NCI-H460 (cell line): ENCODE measurements around the gene CLMN. TPM values are rescaled to one million over a fixed set of nuclear protein-coding genes. Genes with fewer than 3 reads are reported as not detected.
A peak's percentile ranks its signal among the peaks of the same experiment; 100 is the strongest.

Experiments
- DNase-seq: peaks from one replicate; pipeline ENCODE4 v3.0.0-alpha.2; 2016; ENCODE audit warnings: low read depth; ENCODE audit errors: extremely low read depth
- total RNA-seq: library from RNA; depleted of rRNA; stranded (reverse); fragments of >200 nt; shearing (Covaris generic); gene quantifications from 2 replicates; pipeline ENCODE4 v1.2.3, GENCODE V29; 2014

The CLMN gene
- total RNA-seq, 1 experiment from 2014 or later: 9.0 TPM

DNA sequence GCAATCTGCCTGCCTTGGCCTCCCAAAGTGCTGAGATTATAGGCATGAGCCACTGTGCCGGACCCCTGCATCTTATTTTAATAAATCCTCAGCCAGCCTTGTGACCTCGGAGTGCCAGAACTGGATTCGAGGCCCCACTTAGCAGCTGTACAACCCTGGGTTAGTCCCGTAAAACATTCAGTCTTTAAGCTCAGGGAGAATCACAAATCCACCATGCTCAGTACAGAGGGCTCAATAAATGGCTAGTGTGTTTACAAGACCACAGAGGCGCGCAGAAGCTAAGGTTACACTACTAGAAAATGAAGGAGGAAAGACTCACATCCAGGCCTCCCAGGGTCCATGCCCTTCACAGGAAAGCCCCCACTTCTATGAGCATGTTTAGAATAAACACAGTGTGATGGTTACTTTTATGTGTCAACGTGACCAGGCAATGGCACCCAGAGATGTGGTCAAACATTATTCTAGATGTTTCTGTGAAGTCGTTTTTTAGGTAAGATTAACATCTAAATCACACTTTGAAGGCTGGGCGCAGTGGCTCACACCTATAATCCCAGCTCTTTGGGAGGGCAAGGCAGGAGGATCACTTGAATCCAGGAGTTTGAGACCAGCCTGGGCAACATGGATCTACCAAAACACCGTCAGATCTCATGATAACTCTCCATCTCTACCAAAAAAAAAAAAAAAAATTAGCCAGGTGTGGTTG, 55.3 kb downstream of the CLMN start:
- no peak for DNase-seq

DNA sequence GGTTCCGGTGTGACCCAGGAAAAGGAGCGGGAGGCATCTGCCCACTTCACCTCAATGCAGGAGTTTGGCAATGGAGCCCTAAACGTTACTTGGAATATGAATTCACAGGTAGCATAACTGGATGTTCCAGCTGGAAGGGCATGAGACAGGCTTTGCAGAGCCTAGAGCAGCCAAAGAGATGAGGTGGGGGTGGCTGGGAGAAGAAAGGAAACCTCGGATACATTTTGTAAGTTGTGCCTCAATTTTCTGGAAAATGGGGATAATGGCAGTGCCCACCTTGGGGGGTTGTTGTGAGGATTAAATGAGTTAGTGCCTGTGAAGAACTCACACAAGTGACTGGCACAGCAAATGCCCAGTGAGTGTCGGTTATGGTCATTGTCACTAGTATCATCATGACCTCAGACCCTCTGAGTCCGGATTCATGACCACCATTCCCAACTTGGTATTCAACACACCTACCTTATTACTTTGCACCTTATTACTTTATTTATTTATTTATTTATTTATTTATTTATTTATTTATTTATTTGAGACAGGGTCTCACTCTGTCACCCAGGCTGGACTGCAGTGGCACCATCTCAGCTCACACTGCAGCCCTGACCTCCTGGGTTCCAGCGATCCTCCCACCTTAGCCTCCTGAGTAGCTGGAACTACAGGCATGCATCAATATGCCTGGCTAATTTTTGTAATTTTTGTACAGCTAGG, 56.0 kb downstream of the CLMN start:
- DNase-seq: no peak

DNA sequence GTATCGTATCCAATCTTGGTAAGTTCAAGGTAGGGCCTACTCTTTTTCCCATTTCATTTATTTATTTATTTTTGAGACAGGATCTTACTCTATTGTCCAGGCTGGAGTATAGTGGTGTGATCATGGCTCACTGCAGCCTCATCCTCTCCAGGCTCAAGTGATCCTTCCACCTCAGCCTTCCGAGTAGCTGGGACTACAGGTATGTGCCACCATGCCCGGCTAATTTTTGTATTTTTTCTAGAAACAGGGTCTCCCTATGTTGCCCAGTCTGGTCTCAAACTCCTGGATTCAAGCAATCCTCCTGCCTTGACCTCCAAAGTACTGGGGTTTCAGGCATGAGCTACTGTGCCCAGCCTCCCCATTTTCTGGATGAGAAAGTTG, 57.2 kb downstream of the CLMN start:
- no peak for DNase-seq

DNA sequence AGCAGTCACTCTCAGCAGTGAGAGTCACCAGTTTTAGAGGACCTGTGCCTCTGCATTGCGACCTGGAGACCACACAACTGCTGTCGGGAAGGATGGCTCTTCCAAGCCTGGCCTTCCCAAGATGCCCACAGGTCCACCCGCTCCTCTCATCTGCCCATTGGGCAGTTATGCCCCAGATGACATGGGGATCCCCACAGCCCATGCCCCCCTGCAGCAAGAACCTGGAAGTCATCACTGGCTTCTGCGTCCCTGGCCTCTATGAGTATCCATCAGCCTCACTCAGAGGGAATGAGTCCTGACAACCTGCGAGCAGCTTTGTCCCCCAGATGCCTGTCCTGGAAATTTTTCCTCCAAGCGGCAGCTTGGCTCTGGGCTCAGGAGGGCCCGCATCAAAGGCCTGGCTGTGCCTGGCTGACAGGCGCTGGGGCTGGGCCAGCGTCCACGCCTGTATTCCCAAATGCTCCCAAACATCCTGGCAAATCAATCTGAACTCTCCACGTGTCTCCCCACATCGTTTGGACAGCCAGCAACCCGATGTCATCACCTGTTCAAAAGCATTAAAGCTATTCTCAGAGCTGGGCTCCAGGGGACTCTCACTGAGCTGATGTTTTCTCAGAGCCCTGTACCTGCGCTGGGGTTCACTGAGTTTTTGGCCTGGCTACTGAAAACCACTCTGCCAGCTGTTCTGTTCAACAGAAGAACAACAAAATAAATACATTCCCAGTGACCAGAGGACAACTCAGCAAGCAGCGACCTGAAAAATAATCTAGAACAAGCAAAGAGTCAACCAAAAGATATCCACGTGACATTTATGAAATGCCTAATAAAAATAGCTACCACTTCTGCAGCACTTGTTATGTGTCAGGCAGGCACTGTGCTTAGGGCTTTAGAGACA, 57.8 kb downstream of the CLMN start:
- no peak for DNase-seq

DNA sequence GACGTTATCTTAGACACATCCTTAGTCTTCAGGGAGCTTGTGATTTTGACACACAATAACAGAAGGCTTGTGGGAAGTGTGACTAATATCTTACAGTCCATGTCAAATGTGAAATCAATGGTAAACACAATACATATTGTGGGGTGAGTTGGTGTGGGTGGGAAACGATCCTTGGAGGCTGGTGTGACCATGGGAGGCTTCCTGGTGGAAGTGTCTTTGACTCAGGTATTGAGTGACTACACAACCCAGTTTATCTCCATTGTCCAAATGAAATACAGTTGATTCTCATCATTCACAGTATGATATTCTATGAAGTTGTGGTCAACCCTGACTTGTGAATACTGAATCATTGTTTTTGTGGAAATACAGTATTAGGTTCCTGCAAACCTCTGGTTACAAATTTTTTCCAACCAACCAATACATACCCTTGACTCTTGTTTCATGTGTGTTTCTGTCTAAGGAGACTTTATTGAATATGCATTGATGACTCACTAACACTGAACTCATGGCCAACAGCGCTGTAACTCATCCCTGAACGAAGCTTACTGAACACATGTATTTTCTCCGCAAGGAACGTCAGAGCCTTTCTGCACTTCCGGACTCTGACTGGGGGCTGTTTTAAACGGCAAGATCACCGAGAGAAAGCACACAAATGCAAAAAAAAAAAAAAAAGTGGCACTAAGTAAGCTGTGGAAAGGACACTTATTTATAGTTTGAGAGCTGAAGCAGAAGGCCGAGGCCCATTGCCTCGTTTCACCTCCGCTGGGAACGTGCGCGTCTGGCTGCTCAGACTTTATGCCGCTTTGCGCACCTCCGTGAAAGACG, 59.0 kb downstream of the CLMN start:
- no peak for DNase-seq

DNA sequence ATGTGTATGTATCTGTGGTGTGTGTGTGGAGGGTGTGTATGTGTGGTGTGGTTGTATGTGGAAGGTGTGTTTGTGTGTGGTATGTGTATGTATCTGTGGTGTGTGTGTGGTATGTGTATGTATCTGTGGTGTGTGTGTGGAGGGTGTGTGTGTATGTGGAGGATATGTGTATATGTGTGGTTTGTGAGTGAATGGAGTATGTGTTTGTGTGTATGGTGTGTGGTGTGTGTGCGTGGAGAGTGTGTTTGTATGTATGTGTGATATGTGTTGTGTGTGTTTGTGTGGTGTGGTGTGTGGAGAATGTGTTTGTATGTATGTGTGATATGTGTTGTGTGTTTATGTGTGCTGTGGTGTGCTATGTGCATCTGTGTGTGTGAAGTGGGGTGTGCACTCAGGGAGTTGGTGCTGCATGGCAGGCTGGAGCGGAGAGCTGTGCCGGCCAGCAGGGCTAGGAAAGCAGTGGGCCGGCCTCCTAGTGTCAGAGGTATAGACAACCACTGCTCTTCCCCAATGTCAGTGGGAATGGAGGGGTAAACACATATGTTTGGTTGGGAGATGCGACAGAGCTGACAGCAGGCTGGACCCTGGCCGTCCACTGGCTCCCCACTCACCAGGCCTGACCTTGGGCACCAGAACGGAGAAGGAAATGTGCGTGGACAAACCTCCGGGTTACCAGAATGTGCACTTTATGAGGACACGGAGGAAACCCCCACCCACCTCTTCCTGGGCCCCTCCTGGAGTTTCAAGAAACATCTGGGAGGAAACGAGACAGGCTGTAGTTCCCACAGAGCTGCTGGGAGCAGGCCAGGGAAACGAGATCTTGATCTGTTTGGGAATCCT, 60.7 kb downstream of the CLMN start:
- no peak for DNase-seq

DNA sequence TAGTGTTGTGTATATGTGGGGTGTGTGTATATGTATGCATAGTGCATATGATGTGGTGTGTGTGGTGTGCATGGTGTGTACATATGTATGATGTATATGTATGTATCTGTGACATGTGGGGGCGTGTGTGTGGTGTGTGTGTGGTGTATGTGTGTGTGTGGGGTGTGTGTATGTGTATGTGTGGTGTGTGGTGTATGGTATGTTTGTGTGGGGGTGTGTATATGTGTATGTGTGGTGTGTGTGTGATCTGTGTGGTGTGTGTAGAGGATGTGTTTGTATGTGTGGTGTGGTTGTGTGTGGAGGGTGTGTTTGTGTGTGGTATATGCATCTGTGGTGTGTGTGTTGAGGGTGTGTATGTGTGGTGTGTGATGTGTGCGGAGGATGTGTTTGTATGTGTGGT, 61.6 kb downstream of the CLMN start:
- no peak for DNase-seq

DNA sequence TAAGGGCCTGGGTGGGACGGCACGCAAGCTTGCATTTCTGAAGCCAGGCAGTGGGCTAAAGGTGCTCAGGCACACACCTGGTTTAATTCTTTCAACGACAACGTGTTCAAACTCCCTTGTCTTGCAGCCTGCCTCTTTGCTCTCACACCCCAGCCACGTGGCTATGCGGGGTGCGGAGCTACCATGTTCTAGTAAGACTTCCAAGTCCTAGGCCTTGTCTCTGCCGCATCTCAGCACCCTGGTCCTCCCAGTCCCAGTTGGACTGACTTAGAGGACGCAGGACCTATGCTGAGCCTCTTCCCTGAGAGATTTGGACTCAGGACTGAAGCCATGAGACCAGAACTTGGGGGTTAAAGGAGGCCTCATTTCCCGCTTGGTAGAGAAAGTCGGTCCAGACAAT, 62.2 kb downstream of the CLMN start:
- no peak for DNase-seq

DNA sequence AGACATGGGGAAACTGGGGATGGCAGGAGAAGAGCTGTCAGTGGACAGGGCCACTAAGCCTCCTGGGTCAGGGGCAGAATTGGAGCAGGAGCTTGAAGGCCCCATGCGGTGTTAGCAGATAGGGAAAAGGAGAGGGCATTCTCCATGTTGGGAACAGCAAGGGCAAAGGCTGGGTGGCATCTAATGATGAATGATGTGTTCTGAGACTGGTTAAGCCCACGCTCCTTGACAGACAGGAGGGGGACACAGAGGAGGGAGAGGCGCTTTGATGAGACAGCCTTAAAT, 63.0 kb downstream of the CLMN start:
- DNase-seq: no peak

DNA sequence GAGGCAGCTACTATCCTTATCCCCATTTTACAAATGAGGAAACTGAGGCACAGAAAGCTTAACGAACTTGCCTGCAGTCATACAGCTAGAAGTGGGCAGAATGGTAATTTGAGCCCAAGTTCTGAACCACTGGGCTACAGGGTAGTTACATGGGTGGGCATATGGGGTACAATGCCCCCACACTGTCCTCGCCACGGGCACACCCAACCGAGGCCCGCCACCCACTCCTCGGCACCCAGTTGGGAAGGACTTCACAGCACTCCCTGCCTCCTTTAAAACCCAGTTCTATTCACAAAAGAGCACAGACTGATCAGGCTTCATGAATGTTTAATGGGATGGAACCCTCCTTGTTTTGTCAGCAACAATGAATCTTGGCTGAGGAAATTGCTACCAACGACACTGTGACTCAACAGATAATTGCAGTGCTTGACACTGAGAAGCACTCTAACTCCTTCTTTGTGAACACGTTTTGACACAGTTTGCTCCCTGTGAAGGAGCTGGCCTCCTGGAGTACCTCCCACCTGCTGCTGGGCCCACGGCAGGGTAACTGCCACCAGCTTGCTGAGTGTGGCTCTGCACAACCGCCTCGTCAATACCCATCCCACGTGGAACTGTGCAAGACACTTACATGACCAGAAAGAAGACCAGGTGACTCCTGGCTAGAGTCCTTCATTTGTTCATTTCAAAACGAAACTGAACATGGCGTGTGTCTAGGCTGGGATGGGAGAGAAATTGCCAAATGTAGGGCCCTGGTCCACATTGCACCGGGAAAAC, 63.5 kb downstream of the CLMN start:
- DNase-seq: no peak

DNA sequence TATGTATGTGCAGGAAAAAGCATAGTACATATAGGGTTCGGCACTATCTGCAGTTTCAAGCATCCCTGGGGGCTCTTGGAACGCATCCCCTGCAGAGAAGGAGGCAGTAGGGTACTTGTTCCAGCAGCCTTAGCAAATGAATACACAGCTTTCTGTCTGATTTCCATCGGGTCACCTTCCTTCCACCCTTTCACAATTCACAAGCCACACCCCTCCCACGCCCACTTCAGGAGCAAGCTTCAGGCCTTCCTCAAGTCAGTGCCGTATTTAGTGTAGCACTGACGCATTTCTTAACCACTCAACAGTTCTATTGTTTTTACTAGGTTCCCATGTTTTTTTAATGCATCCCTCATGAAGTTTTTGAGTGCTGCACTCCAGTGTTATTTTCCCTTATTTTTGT, 64.2 kb downstream of the CLMN start:
- peak; percentile 75 for DNase-seq

DNA sequence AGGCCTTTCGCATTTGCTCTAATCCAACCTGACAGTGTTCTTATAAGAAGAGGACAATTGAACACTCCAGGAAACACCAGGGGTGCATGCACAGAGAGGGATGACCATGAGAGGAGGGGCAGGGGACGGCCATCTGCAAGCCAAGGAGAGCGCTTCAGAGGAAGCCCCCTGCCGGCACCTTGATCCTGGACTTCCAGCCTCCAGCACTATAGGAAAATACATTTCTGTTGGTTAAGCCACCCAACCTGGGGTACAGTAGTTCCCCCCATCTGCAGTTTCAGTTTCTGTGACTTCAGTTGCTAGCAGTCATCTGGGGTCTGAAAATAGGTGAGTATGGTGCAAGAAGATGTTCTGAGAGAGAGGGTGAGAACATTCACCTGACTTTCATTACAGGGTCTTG, 64.7 kb downstream of the CLMN start:
- no peak for DNase-seq

DNA sequence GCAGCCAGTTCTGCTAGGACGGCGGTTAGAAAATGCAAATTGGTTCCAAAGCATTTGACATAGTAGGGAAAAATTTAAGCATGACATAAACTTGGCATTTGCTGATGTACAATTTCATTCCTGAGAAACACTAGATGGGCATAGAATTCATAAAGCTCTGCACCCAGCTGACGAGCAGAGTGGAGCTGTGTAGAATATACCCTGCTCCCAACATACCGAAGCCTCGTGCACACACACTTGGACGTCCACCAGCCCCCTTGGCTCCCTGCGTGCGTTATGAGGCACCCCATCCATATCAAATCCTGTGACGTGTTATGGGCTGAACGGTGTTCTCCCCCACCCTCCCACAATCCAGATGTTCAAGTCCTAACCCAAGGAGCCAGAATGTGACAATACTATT, 65.4 kb downstream of the CLMN start:
- DNase-seq: no peak

DNA sequence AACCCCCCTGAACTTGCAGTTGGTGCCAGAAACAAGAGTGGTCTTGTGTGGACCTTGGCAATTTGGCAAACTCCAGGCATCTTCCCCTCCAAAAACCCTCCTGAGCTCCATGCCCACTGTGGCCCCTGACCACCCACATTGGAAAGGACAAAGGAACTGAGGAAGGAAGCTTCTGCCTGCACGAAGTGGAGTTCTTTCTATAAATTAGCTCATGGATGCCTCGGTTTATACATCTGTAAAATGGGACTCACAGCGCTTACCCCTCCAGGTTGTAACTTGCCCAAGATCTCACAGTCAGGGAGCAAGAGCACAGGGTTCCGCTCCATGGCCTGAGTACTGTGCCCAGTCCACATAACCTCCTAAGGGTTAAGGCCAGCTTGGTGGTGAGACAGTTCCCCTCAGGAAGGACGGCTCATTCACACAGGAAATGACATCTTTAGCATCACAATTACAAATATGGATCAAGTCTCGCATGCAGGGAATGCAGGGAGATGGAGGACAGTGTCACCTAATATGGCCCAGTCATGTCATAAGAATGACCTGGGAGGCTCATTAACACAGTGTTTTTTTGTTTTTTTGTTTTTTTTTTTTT, 66.6 kb downstream of the CLMN start:
- no peak for DNase-seq

DNA sequence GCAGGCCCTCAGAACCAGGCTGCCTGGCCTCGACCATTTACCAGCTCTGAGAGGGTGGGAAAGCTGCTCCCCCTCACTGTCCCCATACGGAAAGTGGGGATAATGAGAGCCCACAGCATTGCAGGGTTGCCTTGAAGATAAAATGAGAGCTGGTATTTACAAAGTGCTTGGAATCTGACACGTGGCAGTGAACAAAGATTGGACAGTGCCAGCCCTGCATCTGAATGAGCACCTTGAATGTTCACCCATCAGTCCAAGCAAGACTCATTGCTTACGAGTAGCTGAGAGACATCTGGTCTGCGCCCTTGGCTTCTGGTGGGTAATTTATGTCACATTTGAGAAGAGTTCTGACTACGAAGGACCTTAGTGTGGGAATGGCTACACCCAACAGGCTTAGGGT, 67.5 kb downstream of the CLMN start:
- DNase-seq: no peak

DNA sequence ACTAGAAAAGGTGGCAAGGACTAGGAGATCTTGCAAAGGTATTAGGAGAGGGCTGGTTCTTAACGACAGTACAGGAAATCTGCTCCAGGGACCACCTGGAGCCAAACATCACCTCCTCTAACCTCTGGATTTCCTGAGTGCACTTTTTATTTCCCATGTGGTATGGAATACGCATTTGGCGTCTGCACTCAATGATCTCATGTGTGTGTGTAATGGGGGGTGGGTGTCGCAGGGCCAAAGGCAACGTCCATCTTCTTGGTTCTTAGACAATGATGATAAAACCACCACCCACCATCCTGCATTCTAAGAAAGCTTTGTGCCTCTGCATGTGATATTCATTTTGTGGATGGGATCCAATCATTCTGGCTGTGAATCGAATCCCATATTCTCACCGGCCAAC, 68.8 kb downstream of the CLMN start:
- DNase-seq: no peak

DNA sequence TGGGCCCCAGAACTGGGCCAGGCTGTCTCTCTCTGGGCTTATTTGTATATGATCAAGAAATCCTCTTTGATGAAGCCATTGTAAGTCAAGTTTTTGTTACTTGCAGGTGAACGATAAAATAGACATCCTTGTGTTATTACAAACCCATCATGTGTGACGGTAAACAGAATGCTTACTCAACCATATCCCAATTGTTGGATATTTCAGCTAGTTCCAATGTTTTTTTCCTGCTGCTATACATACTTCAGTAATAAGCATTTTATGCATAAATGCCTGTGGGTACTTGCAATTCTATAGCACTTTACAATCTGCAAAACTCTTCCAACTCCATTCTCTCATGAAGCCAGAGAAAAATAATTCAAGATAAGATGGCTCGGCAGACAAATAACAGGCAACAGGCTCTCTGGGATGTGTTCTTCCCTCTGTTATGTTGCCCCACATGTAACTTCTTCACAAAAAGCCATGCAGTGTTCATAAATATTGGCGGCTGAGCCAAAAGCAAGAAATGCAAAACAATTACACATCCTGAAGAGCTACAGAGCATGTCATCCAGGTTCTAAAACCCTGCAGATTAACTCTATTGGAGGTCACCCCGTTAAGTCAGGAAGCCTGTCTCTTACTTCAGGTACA, 69.5 kb downstream of the CLMN start:
- DNase-seq: no peak

DNA sequence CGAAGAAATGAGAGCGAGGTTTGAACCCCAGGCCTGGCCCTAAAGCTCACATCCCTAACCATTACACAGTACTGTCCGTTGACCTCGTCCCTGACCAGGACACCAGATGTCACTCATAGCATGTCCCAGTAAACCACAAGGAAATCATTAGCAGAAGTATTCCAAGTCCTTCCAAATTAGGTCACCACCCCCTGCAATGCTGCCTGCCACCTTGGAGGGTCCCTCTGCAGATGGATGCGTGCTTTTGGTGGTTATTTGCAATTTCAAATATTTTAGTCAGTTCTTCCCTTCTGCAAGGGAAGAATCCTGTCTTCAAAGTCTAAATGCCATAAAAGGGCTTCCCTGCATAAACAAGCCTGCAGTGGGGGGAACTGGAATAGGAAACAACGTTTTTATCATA, 71.3 kb downstream of the CLMN start:
- DNase-seq: no peak
